Activated T-cell treated with anti-CD3 and anti-CD28 coated beads, Interleukin-2, amount 50 U/mL, for 72 hours (primary cell): ENCODE measurements around the gene THOC2. TPM values are rescaled to one million over a fixed set of nuclear protein-coding genes. Genes with fewer than 3 reads are reported as not detected.
A peak's percentile ranks its signal among the peaks of the same experiment; 100 is the strongest.
"Not testable (repeated sequence)": the region's sequence is repeated elsewhere in the genome, so short reads cannot be mapped to it uniquely, and the experiment has no call there.

Experiments
- ATAC-seq, 2 donors: fragments of 150-1000 bp; cut with Tn5 transposase; replicated peaks in 1 of 2; 2 replicates each; pipeline ENCODE4 v1.10.0; 2021; ENCODE audit warnings: moderate library complexity in 2 of 2, mild to moderate bottlenecking in 1 of 2
- DNase-seq, 2 donors: peaks; one replicate each; pipeline ENCODE4 v3.0.0; 2021 to 2022; ENCODE audit warnings: mixed read lengths in 1 of 2
- H3K27ac Mint-ChIP-seq: one replicate; pipeline ENCODE4 v1.8.0; 2022; ENCODE audit warnings: mild to moderate bottlenecking, moderate library complexity, mixed read lengths
- H3K27me3 Mint-ChIP-seq: one replicate; pipeline ENCODE4 v1.8.0; 2022; ENCODE audit warnings: low read depth, mixed read lengths
- H3K36me3 Mint-ChIP-seq, 2 donors: one replicate each; pipeline ENCODE4 v1.8.0; 2022; ENCODE audit warnings: mixed read lengths in 2 of 2, mild to moderate bottlenecking in 1 of 2; ENCODE audit not compliant: insufficient read depth in 2 of 2
- H3K4me1 Mint-ChIP-seq: one replicate; pipeline ENCODE4 v1.8.0; 2022; ENCODE audit warnings: low read depth, mixed read lengths
- H3K4me3 Mint-ChIP-seq, 2 donors: one replicate each; pipeline ENCODE4 v1.8.0; 2022; ENCODE audit warnings: mild to moderate bottlenecking in 2 of 2, mixed read lengths in 2 of 2, moderate library complexity in 2 of 2
- H3K9me3 Mint-ChIP-seq, 2 donors: one replicate each; pipeline ENCODE4 v1.8.0; 2022; ENCODE audit warnings: mixed read lengths in 2 of 2
- total RNA-seq, 2 donors: library from RNA; stranded (reverse); gene quantifications; one replicate each; pipeline ENCODE4 v1.2.3, GENCODE V29; 2022

The THOC2 gene
- total RNA-seq, 2 donors from 2014 or later = 77.8 to 79.2 TPM

- H3K4me3 Mint-ChIP-seq = peak overlapping the region; percentile 34 to 72
- DNase-seq = no peak
These were observed 4.8 kb downstream of the THOC2 start for GRCh38 chrX:123728016-123728415.

GRCh38 chrX:123722193-123722592 is 10.7 kb downstream of the THOC2 start:
- not testable (repeated sequence) for H3K36me3 Mint-ChIP-seq, DNase-seq, H3K27me3 Mint-ChIP-seq, H3K27ac Mint-ChIP-seq, H3K4me1 Mint-ChIP-seq, H3K9me3 Mint-ChIP-seq, ATAC-seq, H3K4me3 Mint-ChIP-seq

More at GRCh38 chrX:123728016-123728415, 4.8 kb downstream of the THOC2 start:
- no peaks in the 10 kb centered on the region for H3K9me3 Mint-ChIP-seq
- H3K27me3 Mint-ChIP-seq = peaks cover 6% of the 10 kb centered on the region
- peaks cover 36% of the 10 kb centered on the region for H3K4me1 Mint-ChIP-seq
- peaks cover 3 to 4% of the 10 kb centered on the region in 2 donors for H3K36me3 Mint-ChIP-seq
- peak overlapping the region; percentile 89 for H3K27ac Mint-ChIP-seq
- ATAC-seq = no peak

GRCh38 chrX:123720486-123720885 is 12.4 kb downstream of the THOC2 start:
- ATAC-seq (no peak), DNase-seq (no peak)
- Mint-ChIP-seq H3K36me3 (peaks cover 2 to 6% of the 10 kb centered on the region in 2 donors), H3K9me3 (peaks cover 0 to 3% of the 10 kb centered on the region in 2 donors), H3K4me3 (no peak overlapping the region), H3K4me1 (peaks cover 5% of the 10 kb centered on the region), H3K27me3 (no peaks in the 10 kb centered on the region), H3K27ac (no peak overlapping the region)

- Mint-ChIP-seq H3K4me3 (no peak overlapping the region), H3K9me3 (peaks cover 0 to 3% of the 10 kb centered on the region in 2 donors), H3K27ac (peak overlapping the region; percentile 28), H3K4me1 (peaks cover 24% of the 10 kb centered on the region), H3K27me3 (no peaks in the 10 kb centered on the region), H3K36me3 (peaks cover 3 to 6% of the 10 kb centered on the region in 2 donors)
- no peak for DNase-seq
- no peak for ATAC-seq
These were observed 19.0 kb downstream of the THOC2 start for GRCh38 chrX:123713841-123714240.

- no peak for ATAC-seq
- no peak overlapping the region for H3K4me3 Mint-ChIP-seq
- DNase-seq = no peak
- H3K27ac Mint-ChIP-seq = peak overlapping the region; percentile 28
- peaks cover 24% of the 10 kb centered on the region for H3K4me1 Mint-ChIP-seq
- no peaks in the 10 kb centered on the region for H3K27me3 Mint-ChIP-seq
- H3K9me3 Mint-ChIP-seq = peaks cover 0 to 3% of the 10 kb centered on the region in 2 donors
- peaks cover 3 to 6% of the 10 kb centered on the region in 2 donors for H3K36me3 Mint-ChIP-seq
These were observed 19.4 kb downstream of the THOC2 start for GRCh38 chrX:123713434-123713833.

GRCh38 chrX:123711201-123711600 is 21.7 kb downstream of the THOC2 start:
- not testable (repeated sequence) for H3K27ac Mint-ChIP-seq, ATAC-seq

GRCh38 chrX:123704781-123705180 is 28.1 kb downstream of the THOC2 start:
- DNase-seq = no peak
- Mint-ChIP-seq H3K4me1 (peaks cover 14% of the 10 kb centered on the region), H3K9me3 (no peaks in the 10 kb centered on the region), H3K27me3 (no peaks in the 10 kb centered on the region), H3K4me3 (peak overlapping the region in 1 of 2 donors; percentile 40), H3K27ac (peak overlapping the region; percentile 79), H3K36me3 (no peaks in the 10 kb centered on the region)
- no peak for ATAC-seq

More at GRCh38 chrX:123711201-123711600, 21.7 kb downstream of the THOC2 start:
- not testable (repeated sequence) for H3K36me3 Mint-ChIP-seq, H3K4me3 Mint-ChIP-seq, H3K27me3 Mint-ChIP-seq, H3K9me3 Mint-ChIP-seq, DNase-seq
- peaks cover 19% of the 10 kb centered on the region for H3K4me1 Mint-ChIP-seq

GRCh38 chrX:123698979-123699520 is 33.8 kb downstream of the THOC2 start:
- Mint-ChIP-seq H3K4me3 (no peak overlapping the region), H3K4me1 (no peaks in the 10 kb centered on the region), H3K27ac (no peak overlapping the region), H3K9me3 (no peaks in the 10 kb centered on the region), H3K27me3 (no peaks in the 10 kb centered on the region), H3K36me3 (peaks cover 0 to under 1% of the 10 kb centered on the region in 2 donors)
- ATAC-seq = no peak
- no peak for DNase-seq

GRCh38 chrX:123696334-123696733 is 36.5 kb downstream of the THOC2 start:
- H3K36me3 Mint-ChIP-seq = peaks cover 0 to 2% of the 10 kb centered on the region in 2 donors
- H3K27me3 Mint-ChIP-seq = no peaks in the 10 kb centered on the region
- H3K9me3 Mint-ChIP-seq = no peaks in the 10 kb centered on the region
- no peak for ATAC-seq
- no peak for DNase-seq
- H3K27ac Mint-ChIP-seq = no peak overlapping the region
- no peak overlapping the region for H3K4me3 Mint-ChIP-seq
- H3K4me1 Mint-ChIP-seq = no peaks in the 10 kb centered on the region

GRCh38 chrX:123695242-123695641 is 37.6 kb downstream of the THOC2 start:
- peaks cover 0 to 2% of the 10 kb centered on the region in 2 donors for H3K36me3 Mint-ChIP-seq
- ATAC-seq = no peak
- no peak overlapping the region for H3K4me3 Mint-ChIP-seq
- no peak for DNase-seq
- H3K27me3 Mint-ChIP-seq = no peaks in the 10 kb centered on the region
- no peaks in the 10 kb centered on the region for H3K9me3 Mint-ChIP-seq
- no peak overlapping the region for H3K27ac Mint-ChIP-seq
- no peaks in the 10 kb centered on the region for H3K4me1 Mint-ChIP-seq

- no peaks in the 10 kb centered on the region for H3K9me3 Mint-ChIP-seq
- no peak for ATAC-seq
These were observed 41.1 kb downstream of the THOC2 start for GRCh38 chrX:123691776-123692175.

GRCh38 chrX:123688524-123688923 is 44.3 kb downstream of the THOC2 start:
- no peaks in the 10 kb centered on the region for H3K9me3 Mint-ChIP-seq

More at GRCh38 chrX:123691776-123692175, 41.1 kb downstream of the THOC2 start:
- H3K27ac Mint-ChIP-seq = no peak overlapping the region
- H3K4me1 Mint-ChIP-seq = no peaks in the 10 kb centered on the region
- DNase-seq = no peak
- H3K4me3 Mint-ChIP-seq = no peak overlapping the region
- no peaks in the 10 kb centered on the region for H3K27me3 Mint-ChIP-seq
- H3K36me3 Mint-ChIP-seq = peaks cover 0 to 4% of the 10 kb centered on the region in 2 donors

GRCh38 chrX:123685232-123685631 is 47.6 kb downstream of the THOC2 start:
- peaks cover 14 to 17% of the 10 kb centered on the region in 2 donors for H3K36me3 Mint-ChIP-seq
- H3K9me3 Mint-ChIP-seq = no peaks in the 10 kb centered on the region
- no peak overlapping the region for H3K4me3 Mint-ChIP-seq
- DNase-seq (no peak), ATAC-seq (no peak)
- no peaks in the 10 kb centered on the region for H3K4me1 Mint-ChIP-seq
- H3K27ac Mint-ChIP-seq = peak overlapping the region; percentile 28
- H3K27me3 Mint-ChIP-seq = no peaks in the 10 kb centered on the region

More at GRCh38 chrX:123688524-123688923, 44.3 kb downstream of the THOC2 start:
- Mint-ChIP-seq H3K27ac (no peak overlapping the region), H3K27me3 (no peaks in the 10 kb centered on the region), H3K4me1 (no peaks in the 10 kb centered on the region), H3K36me3 (peaks cover 5 to 7% of the 10 kb centered on the region in 2 donors), H3K4me3 (no peak overlapping the region)
- DNase-seq (no peak), ATAC-seq (no peak)

- DNase-seq = no peak
- peaks cover 0 to 2% of the 10 kb centered on the region in 2 donors for H3K9me3 Mint-ChIP-seq
- no peak for ATAC-seq
- H3K4me3 Mint-ChIP-seq = no peak overlapping the region
- peak overlapping the region; percentile 12 for H3K27ac Mint-ChIP-seq
- H3K36me3 Mint-ChIP-seq = peaks cover 20 to 29% of the 10 kb centered on the region in 2 donors
- no peaks in the 10 kb centered on the region for H3K4me1 Mint-ChIP-seq
- no peaks in the 10 kb centered on the region for H3K27me3 Mint-ChIP-seq
These were observed 50.7 kb downstream of the THOC2 start for GRCh38 chrX:123682186-123682585.
